Right lobe of liver (tissue), 6 donors: ENCODE measurements around the gene SSC5D. TPM values are rescaled to one million over a fixed set of nuclear protein-coding genes. Genes with fewer than 3 reads are reported as not detected.

Source experiments
- ATAC-seq, 4 donors: fragments of 200-7000 bp; cut with Tn5 transposase; one replicate each; pipeline ENCODE4 v1.9.1; 2020; ENCODE audit warnings: mild to moderate bottlenecking in 4 of 4, moderate library complexity in 4 of 4
- DNase-seq, 3 donors: peaks; one replicate each; pipeline ENCODE4 v3.0.0-alpha.2; 2020
- H3K27ac ChIP-seq, 3 donors: fragments of 200-600 bp; one replicate each; pipeline ENCODE4 v1.8.0; 2022
- H3K27me3 ChIP-seq, 2 donors: fragments of 200-600 bp; one replicate each; pipeline ENCODE4 v1.8.0; 2022
- H3K36me3 ChIP-seq, 4 donors: fragments of 200-600 bp; sonication (generic) in 1 of 4; one replicate each; pipeline versions ENCODE4 v1.5.1 to v1.8.0; 2017 to 2022; ENCODE audit warnings: control low read depth in 1 of 4
- H3K4me1 ChIP-seq, 4 donors: fragments of 200-600 bp; sonication (generic) in 1 of 4; one replicate each; pipeline versions ENCODE4 v1.5.1 to v1.8.0; 2017 to 2022; ENCODE audit warnings: control low read depth in 1 of 4
- H3K4me3 ChIP-seq, 3 donors: fragments of 200-600 bp; one replicate each; pipeline ENCODE4 v1.8.0; 2022
- H3K9me3 ChIP-seq, 4 donors: fragments of 200-600 bp; sonication (generic) in 1 of 4; one replicate each; pipeline versions ENCODE4 v1.5.1 to v1.8.0; 2017 to 2022; ENCODE audit warnings: control low read depth in 1 of 4
- CTCF ChIP-seq, 4 donors: fragments of 200-600 bp in 3 of 4; fragments of 450-650 bp in 1 of 4; IDR thresholded peaks; one replicate each; pipeline versions ENCODE4 v1.5.1 to v1.8.0; 2016 to 2022; ENCODE audit warnings: antibody characterized with exemption in 4 of 4, mild to moderate bottlenecking in 2 of 4
- POLR2A ChIP-seq: fragments of 450-650 bp; IDR thresholded peaks from one replicate; pipeline ENCODE4 v1.6.1; 2017; ENCODE audit warnings: antibody characterized with exemption, mild to moderate bottlenecking
- WGBS: methylation state at CpG from one replicate; pipeline ENCODE4 v1.1.6; 2018; ENCODE audit warnings: low coverage, low lambda C conversion rate; ENCODE audit not compliant: insufficient coverage; ENCODE audit errors: missing lambda C conversion rate; 5-methylcytosine and 5-hydroxymethylcytosine counted together
- intact Hi-C, 2 donors: fragments of 100-400 bp; cut with DNase I; formaldehyde crosslinking; loops; one replicate each; pipeline versions ENCODE4 v1.11.2 to v1.14.1; 2022
- total RNA-seq, 6 experiments: library from RNA; depleted of rRNA in 2 of 6; stranded (reverse); fragments of >200 nt in 2 of 6; fragmentation: NEBNext Ultra II Directional in 3 of 6; extraction: Animal tissue kit (Norgen Biotek cat#: 25700) in 3 of 6; gene quantifications; one replicate each; pipeline versions ENCODE4 v1.1.0 to v1.2.4, GENCODE V29; 2016 to 2023
- donor health status: DM: no; HTN: yes; CAD: no.
- donor health status: DM: no; HTN: no; CAD: no.
- donor health status: DM: no; HTN: no; CAD: no.
- donor health status: DM: no; HTN: yes; CAD: no.
- donor health status: DM: no; HTN: yes; CAD: no.

The SSC5D gene
- total RNA-seq, 6 experiments from 2014 or later, result 0.35 to 1.6 (median 1.2) TPM

DNA sequence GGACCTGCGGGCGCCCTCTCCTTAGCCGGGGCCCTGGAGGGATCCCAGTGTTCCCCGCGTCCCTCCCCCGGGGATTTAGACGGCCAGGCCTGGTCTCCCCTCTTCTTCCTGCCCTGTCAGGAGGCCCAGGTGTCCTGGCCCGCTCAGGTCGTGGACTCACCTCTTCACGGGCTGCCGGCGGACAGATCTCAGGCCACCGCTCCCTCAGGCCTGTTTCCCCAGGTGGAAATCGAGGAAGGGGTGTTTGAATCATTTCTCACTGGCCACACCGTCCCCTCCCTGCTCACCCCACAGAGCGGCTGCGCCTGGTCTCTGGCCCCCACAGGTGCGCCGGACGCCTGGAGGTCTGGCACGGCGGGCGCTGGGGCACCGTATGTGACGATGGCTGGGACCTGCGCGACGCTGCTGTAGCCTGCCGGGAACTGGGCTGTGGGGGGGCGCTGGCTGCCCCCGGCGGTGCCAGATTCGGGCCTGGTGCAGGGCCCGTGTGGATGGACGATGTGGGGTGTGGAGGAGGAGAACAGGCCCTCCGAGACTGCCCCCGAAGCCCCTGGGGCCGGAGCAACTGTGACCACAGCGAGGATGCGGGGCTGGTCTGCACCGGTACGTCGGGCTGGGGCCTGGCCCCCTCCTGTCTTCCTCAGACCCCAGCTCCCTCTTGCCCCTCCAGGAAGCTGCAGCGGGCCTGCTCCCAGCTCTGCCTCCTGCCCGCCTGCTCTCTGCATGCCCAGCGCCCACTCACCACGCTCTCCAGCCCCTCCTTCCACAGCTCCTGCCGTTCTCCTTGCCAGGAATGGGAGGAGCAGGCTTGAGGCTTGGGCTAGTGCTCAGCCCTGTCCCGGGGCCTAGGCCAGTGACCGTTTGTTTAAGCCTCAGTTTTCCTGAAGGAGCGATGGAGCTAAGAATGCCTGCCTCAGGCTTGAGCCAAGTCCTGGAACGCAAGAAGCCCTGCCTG lies 2.5 kb downstream of the SSC5D start:
- H3K36me3 ChIP-seq, result no peaks in the 10 kb centered on the region
- no peak overlapping the region for H3K27ac ChIP-seq
- no peaks in the 10 kb centered on the region for H3K9me3 ChIP-seq
- H3K4me1 ChIP-seq, result no peaks in the 10 kb centered on the region
- H3K27me3 ChIP-seq, result no peaks in the 10 kb centered on the region
- TF ChIP-seq POLR2A (no peak), CTCF (IDR thresholded peaks at IDR 0.05) (no peak)
- intact Hi-C loops, result loop anchor here in 1 of 2 donors (10.0 kb wide), 1 partner anchor 346 kb away; the partner anchor contains the start of gene TNNT1
- ATAC-seq, result no peak
- 68% methylated on average over 5 of the region's 52 CpGs for WGBS
- DNase-seq, result no peak
- H3K4me3 ChIP-seq, result no peak overlapping the region

GRCh38 chr19:55491546-55492360 lies 3.5 kb downstream of the SSC5D start:
- H3K4me1 ChIP-seq, result no peaks in the 10 kb centered on the region
- DNase-seq, result no peak
- WGBS, result 53% methylated on average over 11 of the region's 24 CpGs
- H3K9me3 ChIP-seq, result no peaks in the 10 kb centered on the region
- intact Hi-C loops, result loop anchor here in 1 of 2 donors (10.0 kb wide), 1 partner anchor 347 kb away; the partner anchor contains the start of gene TNNT1
- TF ChIP-seq POLR2A (no peak), CTCF (IDR thresholded peaks at IDR 0.05) (no peak)
- no peaks in the 10 kb centered on the region for H3K27me3 ChIP-seq
- H3K27ac ChIP-seq, result no peak overlapping the region
- no peak overlapping the region for H3K4me3 ChIP-seq
- no peaks in the 10 kb centered on the region for H3K36me3 ChIP-seq
- ATAC-seq, result no peak

- Histone ChIP-seq H3K9me3 (no peaks in the 10 kb centered on the region), H3K36me3 (no peaks in the 10 kb centered on the region), H3K27me3 (no peaks in the 10 kb centered on the region), H3K4me3 (no peak overlapping the region), H3K4me1 (no peaks in the 10 kb centered on the region), H3K27ac (no peak overlapping the region)
- ATAC-seq (no peak), DNase-seq (no peak)
- WGBS, result 59% methylated on average over 9 of the region's 12 CpGs
- intact Hi-C loops, result loop anchor here in 1 of 2 donors (10.0 kb wide), 1 partner anchor 348 kb away; the partner anchor contains the start of gene TNNT1
- TF ChIP-seq POLR2A, result no peak
- no peak for TF ChIP-seq CTCF (IDR thresholded peaks at IDR 0.05)
Measured at GRCh38 chr19:55492362-55492944, 4.2 kb downstream of the SSC5D start.

- Histone ChIP-seq H3K27ac (peak overlapping the region in 1 of 3 donors; percentile 43), H3K4me1 (no peaks in the 10 kb centered on the region)
- 43% methylated on average over 8 of the region's 18 CpGs for WGBS
Measured at GRCh38 chr19:55493052-55493644, 4.9 kb downstream of the SSC5D start.

More at GRCh38 chr19:55493052-55493644, 4.9 kb downstream of the SSC5D start:
- H3K27me3 ChIP-seq, result no peaks in the 10 kb centered on the region
- intact Hi-C loops, result loop anchor here in 1 of 2 donors (10.0 kb wide), 1 partner anchor 348 kb away; the partner anchor contains the start of gene TNNT1
- ATAC-seq, result peak in 1 of 4 donors; percentile 18
- TF ChIP-seq CTCF (IDR thresholded peaks at IDR 0.05) (no peak), POLR2A (no peak)
- H3K4me3 ChIP-seq, result peak overlapping the region in 1 of 3 donors; percentile 19
- no peaks in the 10 kb centered on the region for H3K9me3 ChIP-seq
- no peaks in the 10 kb centered on the region for H3K36me3 ChIP-seq
- DNase-seq, result no peak
